Gastrocnemius medialis (tissue), 4 donors: ENCODE data around the gene NOXA1. TPM values are rescaled to one million over a fixed set of nuclear protein-coding genes. Genes with fewer than 3 reads are reported as not detected.

Experiments used
- ATAC-seq, 2 donors: fragments of 150-250 bp; one replicate each; pipeline ENCODE4 v1.9.1; 2016
- DNase-seq, 2 donors: peaks; one replicate each; pipeline ENCODE4 v3.0.0-alpha.2; 2019
- H3K27ac ChIP-seq, 4 donors: fragments of 200-600 bp; sonication (generic); 1 replicate in 1 of 4; 2 replicates in 3 of 4; pipeline ENCODE4 v1.5.1; 2016 to 2018; ENCODE audit warnings: mild to moderate bottlenecking in 2 of 4, moderate library complexity in 1 of 4
- H3K27me3 ChIP-seq, 3 donors: fragments of 200-600 bp; sonication (generic) in 2 of 3; 1 replicate in 1 of 3; 2 replicates in 2 of 3; pipeline versions ENCODE4 v1.5.1 to v1.6.0; 2016 to 2019; ENCODE audit warnings: mild to moderate bottlenecking in 1 of 3, moderate library complexity in 1 of 3
- H3K36me3 ChIP-seq, 2 donors: fragments of 200-600 bp; sonication (generic) in 1 of 2; one replicate each; pipeline ENCODE4 v1.5.1; 2017 to 2018
- H3K4me1 ChIP-seq, 2 donors: fragments of 200-600 bp; sonication (generic) in 1 of 2; one replicate each; pipeline ENCODE4 v1.5.1; 2016 to 2017; ENCODE audit warnings: mild to moderate bottlenecking in 2 of 2
- H3K4me3 ChIP-seq, 4 donors: fragments of 200-600 bp; sonication (generic) in 3 of 4; 1 replicate in 1 of 4; 2 replicates in 3 of 4; pipeline ENCODE4 v1.5.1; 2016 to 2019; ENCODE audit warnings: mild to moderate bottlenecking in 2 of 4
- H3K9me3 ChIP-seq, 3 donors: fragments of 200-600 bp; sonication (generic) in 2 of 3; 1 replicate in 1 of 3; 2 replicates in 2 of 3; pipeline ENCODE4 v1.5.1; 2016 to 2019
- POLR2A ChIP-seq, 2 donors: fragments of 450-650 bp; IDR thresholded peaks; one replicate each; pipeline ENCODE4 v1.6.1; 2017; ENCODE audit warnings: antibody characterized with exemption in 2 of 2, mild to moderate bottlenecking in 2 of 2, moderate library complexity in 2 of 2
- in situ Hi-C, 4 donors: fragments of 200-750 bp; cut with MboI; loops; one replicate each; pipeline versions ENCODE4 v1.15.0 to v1.8.0; 2017; ENCODE audit warnings: low sequenced_read_pairs in 4 of 4
- intact Hi-C: fragments of 100-400 bp; cut with DNase I; formaldehyde crosslinking; loops from one replicate; pipeline ENCODE4 v1.15.1; 2023; ENCODE audit warnings: low total_unique reads
- total RNA-seq, 4 donors: library from RNA; depleted of rRNA; stranded (reverse); fragments of >200 nt; gene quantifications; one replicate each; pipeline versions ENCODE4 v1.1.0 to v1.2.3, GENCODE V29; 2016
- TF ChIP-seq, protein P1 (sequence below), 5 experiments: fragments of 450-650 bp in 3 of 5; fragments of 200-600 bp in 2 of 5; sonication (generic) in 2 of 5; IDR thresholded peaks in 4 of 5; conservative IDR thresholded peaks in 1 of 5; 1 replicate in 4 of 5; 2 replicates in 1 of 5; pipeline ENCODE4 v1.5.1; 2016 to 2019; ENCODE audit warnings: antibody characterized with exemption in 5 of 5, mild to moderate bottlenecking in 3 of 5, moderate library complexity in 3 of 5

Gene NOXA1
- total RNA-seq, 4 donors from 2014 or later: 0.41 to 2.5 (median 1.8) TPM

DNA sequence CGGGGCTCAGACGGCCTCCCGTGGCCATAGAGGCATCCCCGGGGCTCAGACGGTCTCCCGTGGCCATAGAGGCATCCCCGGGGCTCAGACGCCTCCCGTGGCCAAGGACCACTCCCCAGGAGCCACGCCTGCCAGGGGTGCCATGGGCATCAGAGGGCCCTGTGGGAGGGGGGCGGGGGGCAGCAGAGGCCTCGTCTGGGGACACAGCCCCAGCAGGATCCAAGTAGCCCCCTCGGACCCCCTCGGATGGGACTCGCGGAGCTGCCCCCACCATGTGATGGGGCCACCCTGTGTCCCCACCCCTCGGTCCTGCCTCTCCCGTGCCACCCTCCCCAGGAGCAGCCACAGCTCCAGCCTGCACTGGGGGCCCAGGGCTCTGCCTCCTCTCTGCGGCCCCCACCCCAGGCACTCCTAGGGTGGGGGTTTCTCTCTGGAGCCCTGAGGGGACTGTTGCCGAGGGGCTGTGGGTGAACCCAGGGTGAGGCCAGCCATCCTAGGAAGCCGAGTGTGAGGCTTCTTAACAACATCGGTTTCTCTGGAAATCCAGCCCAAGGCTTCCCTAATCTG, 15.5 kb downstream of the NOXA1 start:
- no peak overlapping the region for H3K4me3 ChIP-seq
- ATAC-seq (no peak), DNase-seq (no peak)
- H3K27ac ChIP-seq: no peak overlapping the region
- no peaks in the 10 kb centered on the region for H3K9me3 ChIP-seq
- H3K36me3 ChIP-seq: no peaks in the 10 kb centered on the region
- intact Hi-C loops: no loop called here
- peaks cover 28 to 44% (median 41%) of the 10 kb centered on the region in 3 donors for H3K27me3 ChIP-seq
- peaks cover 0 to 8% of the 10 kb centered on the region in 2 donors for H3K4me1 ChIP-seq
- TF ChIP-seq, protein P1, sequence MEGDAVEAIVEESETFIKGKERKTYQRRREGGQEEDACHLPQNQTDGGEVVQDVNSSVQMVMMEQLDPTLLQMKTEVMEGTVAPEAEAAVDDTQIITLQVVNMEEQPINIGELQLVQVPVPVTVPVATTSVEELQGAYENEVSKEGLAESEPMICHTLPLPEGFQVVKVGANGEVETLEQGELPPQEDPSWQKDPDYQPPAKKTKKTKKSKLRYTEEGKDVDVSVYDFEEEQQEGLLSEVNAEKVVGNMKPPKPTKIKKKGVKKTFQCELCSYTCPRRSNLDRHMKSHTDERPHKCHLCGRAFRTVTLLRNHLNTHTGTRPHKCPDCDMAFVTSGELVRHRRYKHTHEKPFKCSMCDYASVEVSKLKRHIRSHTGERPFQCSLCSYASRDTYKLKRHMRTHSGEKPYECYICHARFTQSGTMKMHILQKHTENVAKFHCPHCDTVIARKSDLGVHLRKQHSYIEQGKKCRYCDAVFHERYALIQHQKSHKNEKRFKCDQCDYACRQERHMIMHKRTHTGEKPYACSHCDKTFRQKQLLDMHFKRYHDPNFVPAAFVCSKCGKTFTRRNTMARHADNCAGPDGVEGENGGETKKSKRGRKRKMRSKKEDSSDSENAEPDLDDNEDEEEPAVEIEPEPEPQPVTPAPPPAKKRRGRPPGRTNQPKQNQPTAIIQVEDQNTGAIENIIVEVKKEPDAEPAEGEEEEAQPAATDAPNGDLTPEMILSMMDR (IDR thresholded peaks at IDR 0.05 in 4 of 5, conservative IDR thresholded peaks at IDR 0.05 in 1 of 5): no peak
- TF ChIP-seq POLR2A (IDR thresholded peaks at IDR 0.05): no peak
- in situ Hi-C loops: no loop called here

GRCh38 chr9:137439158-137439714, 16.0 kb downstream of the NOXA1 start:
- Histone ChIP-seq H3K9me3 (no peaks in the 10 kb centered on the region), H3K36me3 (no peaks in the 10 kb centered on the region), H3K27ac (no peak overlapping the region), H3K4me3 (no peak overlapping the region), H3K27me3 (peaks cover 28 to 45% (median 44%) of the 10 kb centered on the region in 3 donors), H3K4me1 (peaks cover 0 to 8% of the 10 kb centered on the region in 2 donors)
- ATAC-seq: peak in 1 of 2 donors; percentile 14
- TF ChIP-seq POLR2A (IDR thresholded peaks at IDR 0.05): no peak
- TF ChIP-seq, protein P1 (IDR thresholded peaks at IDR 0.05 in 4 of 5, conservative IDR thresholded peaks at IDR 0.05 in 1 of 5): no peak
- intact Hi-C loops (no loop called here), in situ Hi-C loops (no loop called here)
- DNase-seq: no peak

DNA sequence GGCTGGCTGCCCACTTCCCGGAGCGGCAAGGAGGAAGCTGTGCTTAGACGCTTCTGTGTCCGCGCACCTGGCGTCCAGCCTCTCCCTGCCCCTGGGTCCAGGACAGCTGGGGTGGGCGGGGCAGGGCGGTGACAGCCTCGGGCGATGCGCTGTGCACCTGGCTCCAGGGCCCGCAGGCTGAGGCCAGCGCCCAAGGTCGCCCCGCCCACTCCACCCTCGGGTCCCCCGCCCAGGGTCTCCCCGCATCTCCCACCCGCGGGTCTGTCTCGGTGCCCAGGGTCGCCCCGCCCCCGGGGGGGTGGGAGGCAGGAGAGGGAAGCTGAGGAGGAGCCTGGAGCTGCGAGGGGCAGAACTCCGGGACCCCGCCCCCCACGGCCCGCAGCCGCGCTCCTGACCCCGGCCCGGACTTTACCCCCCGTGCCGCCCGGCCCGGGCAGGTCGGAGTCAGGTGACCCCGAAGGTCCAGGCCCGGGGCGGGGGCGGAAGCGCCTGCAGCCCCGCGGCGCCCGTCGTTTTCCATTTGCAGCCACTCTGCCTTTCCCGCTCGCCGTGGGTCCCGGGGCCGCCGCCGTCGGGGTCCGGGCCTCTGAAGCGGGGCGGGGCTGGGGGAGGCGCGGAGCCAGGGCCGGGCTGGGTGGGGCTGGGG, 18.2 kb downstream of the NOXA1 start, which contains the start of gene ENTPD8:
TSS of gene ENTPD8 (minus strand) at position 69 of the 646 bp plus-strand sequence. CDS start 3,072 bp downstream, outside the sequence.
- no peaks in the 10 kb centered on the region for H3K36me3 ChIP-seq
- H3K27me3 ChIP-seq: peaks cover 28 to 49% (median 46%) of the 10 kb centered on the region in 3 donors
- in situ Hi-C loops: no loop called here
- H3K9me3 ChIP-seq: no peaks in the 10 kb centered on the region
- intact Hi-C loops: no loop called here
- H3K27ac ChIP-seq: no peak within 1 kb of the TSS
- H3K4me3 ChIP-seq: peak within 1 kb of the TSS in 3 of 4 donors; percentile 7 to 35 (median 25)
- TF ChIP-seq, protein P1 (IDR thresholded peaks at IDR 0.05 in 4 of 5, conservative IDR thresholded peaks at IDR 0.05 in 1 of 5): no peak
- TF ChIP-seq POLR2A (IDR thresholded peaks at IDR 0.05): no peak
- no peak for ATAC-seq
- DNase-seq: no peak
- peaks cover 0 to 13% of the 10 kb centered on the region in 2 donors for H3K4me1 ChIP-seq

DNA sequence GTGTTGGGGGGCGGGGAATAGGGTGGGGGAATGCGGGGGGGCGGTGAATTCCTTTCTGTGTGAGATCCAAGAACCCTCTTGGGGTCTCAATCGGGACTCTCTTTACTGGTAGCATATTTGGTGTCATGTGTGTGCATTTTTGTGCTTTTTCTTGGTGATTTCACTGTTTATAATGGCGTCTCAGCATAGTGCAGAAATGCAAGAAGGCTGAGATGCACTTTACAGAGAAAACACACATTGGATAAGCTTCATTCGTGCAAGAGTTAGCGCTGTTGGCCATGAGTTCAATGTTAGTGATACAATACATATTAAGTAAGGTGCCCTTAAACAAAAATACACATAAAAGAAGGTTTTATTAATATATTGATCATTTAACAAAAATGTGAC, 18.7 kb downstream of the NOXA1 start:
- no peak overlapping the region for H3K27ac ChIP-seq

More for the DNA sequence above, 18.7 kb downstream of the NOXA1 start:
- ATAC-seq (no peak), DNase-seq (no peak)
- Histone ChIP-seq H3K36me3 (no peaks in the 10 kb centered on the region), H3K9me3 (no peaks in the 10 kb centered on the region), H3K4me3 (peak overlapping the region in 1 of 4 donors; percentile 7), H3K4me1 (peaks cover 0 to 10% of the 10 kb centered on the region in 2 donors), H3K27me3 (peaks cover 27 to 47% (median 46%) of the 10 kb centered on the region in 3 donors)
- TF ChIP-seq, protein P1 (IDR thresholded peaks at IDR 0.05 in 4 of 5, conservative IDR thresholded peaks at IDR 0.05 in 1 of 5): no peak
- TF ChIP-seq POLR2A (IDR thresholded peaks at IDR 0.05): no peak
- in situ Hi-C loops: no loop called here
- intact Hi-C loops: no loop called here
